K562 (cell line): ENCODE results near the gene CEP41.

Source experiments
- BACH1 ChIP-seq: fragments of 200-800 bp; sonication (Bioruptor generic); IDR thresholded peaks from 2 replicates; pipeline ENCODE4 v1.6.1; 2016; ENCODE audit warnings: missing genetic modification characterization, missing compliant biosample characterization
- DDX20 ChIP-seq: fragments of 450-650 bp; IDR thresholded peaks from 2 replicates; pipeline ENCODE4 v1.6.1; 2016; ENCODE audit warnings: missing genetic modification characterization, low read depth, mild to moderate bottlenecking, missing compliant biosample characterization, moderate library complexity
- FOXA1 ChIP-seq: fragments of 450-650 bp; IDR thresholded peaks from 2 replicates; pipeline ENCODE4 v1.6.1; 2016; ENCODE audit warnings: mild to moderate bottlenecking, borderline replicate concordance
- ILK ChIP-seq: fragments of 450-650 bp; IDR thresholded peaks from 2 replicates; pipeline ENCODE4 v1.6.1; 2016; ENCODE audit warnings: missing genetic modification characterization, low read depth, mild to moderate bottlenecking, missing compliant biosample characterization, moderate library complexity, borderline replicate concordance
- SRSF1 ChIP-seq: fragments of 200-400 bp; formaldehyde crosslinking; IDR thresholded peaks from 2 replicates; pipeline ENCODE4 v1.6.1; 2017; ENCODE audit warnings: mild to moderate bottlenecking, low read depth, low read length, moderate library complexity
- ZZZ3 ChIP-seq: fragments of 450-650 bp; IDR thresholded peaks from 2 replicates; pipeline ENCODE4 v1.6.1; 2016; ENCODE audit warnings: antibody characterized with exemption, mild to moderate bottlenecking, moderate library complexity
- TF ChIP-seq, protein P1 (sequence below): sonication (generic); formaldehyde crosslinking; IDR thresholded peaks from 2 replicates; pipeline ENCODE4 v1.8.0; 2022; ENCODE audit warnings: mild to moderate bottlenecking, low read depth, missing genetic modification reagents
- TF ChIP-seq, protein P2 (sequence below), 2 experiments: fragments of 450-650 bp; IDR thresholded peaks; 2 replicates each; pipeline ENCODE4 v1.6.1; 2016; ENCODE audit warnings: mild to moderate bottlenecking in 2 of 2, borderline replicate concordance in 1 of 2, low read depth in 1 of 2, moderate library complexity in 1 of 2
- TF ChIP-seq, protein P3 (sequence below), 3 experiments: fragments of 200-800 bp in 1 of 3; fragments of 250-450 bp in 1 of 3; fragments of 450-650 bp in 1 of 3; sonication (Bioruptor Pico) in 1 of 3; sonication (Bioruptor generic) in 1 of 3; formaldehyde crosslinking in 1 of 3; IDR thresholded peaks; 2 replicates each; pipeline versions ENCODE4 v1.6.1 to v1.8.0; 2016 to 2022; ENCODE audit warnings: mild to moderate bottlenecking in 2 of 3, missing genetic modification characterization in 2 of 3, missing compliant biosample characterization in 1 of 3, moderate library complexity in 1 of 3
- TF ChIP-seq, protein P4 (sequence below), 3 experiments: IDR thresholded peaks in 2 of 3; conservative IDR thresholded peaks in 1 of 3; 2 replicates each; pipeline ENCODE4 v1.5.1; 2011 to 2012; ENCODE audit warnings: low read length in 3 of 3, mild to moderate bottlenecking in 3 of 3, control low read depth in 2 of 3, improper control_type of control experiment in 1 of 3, inconsistent platforms in 1 of 3, low read depth in 1 of 3, mixed read lengths in 1 of 3, moderate library complexity in 1 of 3; ENCODE audit not compliant: insufficient read depth in 2 of 3

DNA sequence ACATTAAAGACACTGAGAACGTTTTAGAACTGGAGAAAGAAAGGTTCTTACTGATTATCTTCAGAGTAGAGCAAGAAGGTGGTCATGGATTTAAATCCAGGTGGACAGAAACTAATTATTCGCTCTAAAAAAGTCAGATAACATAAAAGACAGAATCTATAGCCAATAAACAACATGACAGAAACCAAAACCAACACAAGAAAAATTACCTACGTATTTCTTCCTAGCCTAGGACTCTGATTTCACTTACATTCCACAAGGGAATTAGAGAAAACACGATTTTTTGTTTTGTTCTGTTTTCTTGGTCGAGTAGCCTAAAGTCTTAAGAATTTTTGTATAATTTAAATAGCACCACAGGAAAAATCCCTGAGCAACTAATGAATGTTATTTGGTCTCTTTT, 45.4 kb downstream of the CEP41 start:
- TF ChIP-seq SRSF1: no peak
- TF ChIP-seq, protein P1, sequence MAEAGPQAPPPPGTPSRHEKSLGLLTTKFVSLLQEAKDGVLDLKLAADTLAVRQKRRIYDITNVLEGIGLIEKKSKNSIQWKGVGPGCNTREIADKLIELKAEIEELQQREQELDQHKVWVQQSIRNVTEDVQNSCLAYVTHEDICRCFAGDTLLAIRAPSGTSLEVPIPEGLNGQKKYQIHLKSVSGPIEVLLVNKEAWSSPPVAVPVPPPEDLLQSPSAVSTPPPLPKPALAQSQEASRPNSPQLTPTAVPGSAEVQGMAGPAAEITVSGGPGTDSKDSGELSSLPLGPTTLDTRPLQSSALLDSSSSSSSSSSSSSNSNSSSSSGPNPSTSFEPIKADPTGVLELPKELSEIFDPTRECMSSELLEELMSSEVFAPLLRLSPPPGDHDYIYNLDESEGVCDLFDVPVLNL: no peak
- TF ChIP-seq, protein P2, sequence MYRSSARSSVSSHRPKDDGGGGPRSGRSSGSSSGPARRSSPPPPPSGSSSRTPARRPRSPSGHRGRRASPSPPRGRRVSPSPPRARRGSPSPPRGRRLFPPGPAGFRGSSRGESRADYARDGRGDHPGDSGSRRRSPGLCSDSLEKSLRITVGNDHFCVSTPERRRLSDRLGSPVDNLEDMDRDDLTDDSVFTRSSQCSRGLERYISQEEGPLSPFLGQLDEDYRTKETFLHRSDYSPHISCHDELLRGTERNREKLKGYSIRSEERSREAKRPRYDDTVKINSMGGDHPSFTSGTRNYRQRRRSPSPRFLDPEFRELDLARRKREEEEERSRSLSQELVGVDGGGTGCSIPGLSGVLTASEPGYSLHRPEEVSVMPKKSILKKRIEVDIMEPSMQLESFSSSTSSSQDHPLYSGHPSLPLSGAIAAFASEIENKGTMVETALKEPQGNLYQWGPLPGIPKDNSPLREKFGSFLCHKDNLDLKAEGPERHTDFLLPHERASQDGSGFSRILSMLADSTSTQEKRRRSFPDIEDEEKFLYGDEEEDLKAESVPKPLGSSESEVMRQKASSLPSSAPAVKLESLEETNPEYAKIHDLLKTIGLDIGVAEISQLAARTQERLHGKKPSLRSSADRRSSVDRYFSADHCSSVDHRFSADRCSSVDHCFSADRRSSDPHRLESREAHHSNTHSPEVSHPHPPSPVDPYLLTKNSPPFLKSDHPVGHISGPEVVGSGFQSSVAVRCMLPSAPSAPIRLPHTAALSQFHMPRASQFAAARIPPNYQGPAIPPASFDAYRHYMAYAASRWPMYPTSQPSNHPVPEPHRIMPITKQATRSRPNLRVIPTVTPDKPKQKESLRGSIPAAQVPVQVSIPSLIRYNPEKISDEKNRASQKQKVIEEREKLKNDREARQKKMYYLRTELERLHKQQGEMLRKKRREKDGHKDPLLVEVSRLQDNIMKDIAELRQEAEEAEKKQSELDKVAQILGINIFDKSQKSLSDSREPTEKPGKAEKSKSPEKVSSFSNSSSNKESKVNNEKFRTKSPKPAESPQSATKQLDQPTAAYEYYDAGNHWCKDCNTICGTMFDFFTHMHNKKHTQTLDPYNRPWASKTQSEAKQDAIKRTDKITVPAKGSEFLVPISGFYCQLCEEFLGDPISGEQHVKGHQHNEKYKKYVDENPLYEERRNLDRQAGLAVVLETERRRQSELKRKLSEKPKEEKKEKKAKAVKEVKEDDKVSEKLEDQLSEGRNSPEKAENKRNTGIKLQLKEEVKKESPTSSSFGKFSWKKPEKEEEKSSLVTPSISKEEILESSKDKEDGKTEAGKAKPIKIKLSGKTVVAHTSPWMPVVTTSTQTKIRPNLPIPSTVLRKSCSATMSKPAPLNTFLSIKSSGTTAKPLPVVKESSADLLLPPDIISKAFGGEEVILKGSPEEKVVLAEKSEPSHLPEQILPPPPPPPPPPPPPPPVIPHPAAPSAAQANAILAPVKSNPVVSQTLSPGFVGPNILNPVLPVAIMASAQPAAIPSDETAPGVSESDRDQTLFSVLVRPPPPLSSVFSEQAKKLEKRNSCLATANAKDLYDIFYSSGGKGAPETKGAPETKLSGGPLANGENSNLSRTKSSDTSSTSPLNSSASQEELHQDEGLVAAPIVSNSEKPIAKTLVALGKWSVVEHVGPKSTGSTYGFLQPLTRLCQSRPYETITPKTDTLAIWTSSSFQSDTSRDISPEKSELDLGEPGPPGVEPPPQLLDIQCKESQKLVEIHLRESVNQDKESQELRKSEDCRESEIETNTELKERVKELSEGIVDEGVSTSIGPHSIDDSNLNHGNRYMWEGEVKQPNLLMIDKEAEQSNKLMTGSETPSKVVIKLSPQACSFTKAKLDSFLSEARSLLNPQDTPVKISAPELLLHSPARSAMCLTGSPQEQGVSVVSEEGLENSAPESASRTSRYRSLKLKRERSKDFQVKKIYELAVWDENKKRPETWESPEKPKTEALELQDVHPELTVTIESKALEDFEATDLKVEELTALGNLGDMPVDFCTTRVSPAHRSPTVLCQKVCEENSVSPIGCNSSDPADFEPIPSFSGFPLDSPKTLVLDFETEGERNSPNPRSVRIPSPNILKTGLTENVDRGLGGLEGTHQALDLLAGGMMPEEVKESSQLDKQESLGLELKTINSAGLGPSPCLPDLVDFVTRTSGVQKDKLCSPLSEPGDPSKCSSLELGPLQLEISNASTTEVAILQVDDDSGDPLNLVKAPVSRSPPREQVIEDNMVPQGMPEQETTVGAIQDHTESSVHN (IDR thresholded peaks at IDR 0.05; ENCODE audit: borderline replicate concordance in 1 of 2, low read depth in 1 of 2): no peak
- TF ChIP-seq, protein P3, sequence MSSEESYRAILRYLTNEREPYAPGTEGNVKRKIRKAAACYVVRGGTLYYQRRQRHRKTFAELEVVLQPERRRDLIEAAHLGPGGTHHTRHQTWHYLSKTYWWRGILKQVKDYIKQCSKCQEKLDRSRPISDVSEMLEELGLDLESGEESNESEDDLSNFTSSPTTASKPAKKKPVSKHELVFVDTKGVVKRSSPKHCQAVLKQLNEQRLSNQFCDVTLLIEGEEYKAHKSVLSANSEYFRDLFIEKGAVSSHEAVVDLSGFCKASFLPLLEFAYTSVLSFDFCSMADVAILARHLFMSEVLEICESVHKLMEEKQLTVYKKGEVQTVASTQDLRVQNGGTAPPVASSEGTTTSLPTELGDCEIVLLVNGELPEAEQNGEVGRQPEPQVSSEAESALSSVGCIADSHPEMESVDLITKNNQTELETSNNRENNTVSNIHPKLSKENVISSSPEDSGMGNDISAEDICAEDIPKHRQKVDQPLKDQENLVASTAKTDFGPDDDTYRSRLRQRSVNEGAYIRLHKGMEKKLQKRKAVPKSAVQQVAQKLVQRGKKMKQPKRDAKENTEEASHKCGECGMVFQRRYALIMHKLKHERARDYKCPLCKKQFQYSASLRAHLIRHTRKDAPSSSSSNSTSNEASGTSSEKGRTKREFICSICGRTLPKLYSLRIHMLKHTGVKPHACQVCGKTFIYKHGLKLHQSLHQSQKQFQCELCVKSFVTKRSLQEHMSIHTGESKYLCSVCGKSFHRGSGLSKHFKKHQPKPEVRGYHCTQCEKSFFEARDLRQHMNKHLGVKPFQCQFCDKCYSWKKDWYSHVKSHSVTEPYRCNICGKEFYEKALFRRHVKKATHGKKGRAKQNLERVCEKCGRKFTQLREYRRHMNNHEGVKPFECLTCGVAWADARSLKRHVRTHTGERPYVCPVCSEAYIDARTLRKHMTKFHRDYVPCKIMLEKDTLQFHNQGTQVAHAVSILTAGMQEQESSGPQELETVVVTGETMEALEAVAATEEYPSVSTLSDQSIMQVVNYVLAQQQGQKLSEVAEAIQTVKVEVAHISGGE (CRISPR knock-in tag; IDR thresholded peaks at IDR 0.05): no peak
- no peak for TF ChIP-seq BACH1 (tag)
- TF ChIP-seq DDX20 (tag): no peak
- TF ChIP-seq FOXA1: no peak
- no peak for TF ChIP-seq ZZZ3
- TF ChIP-seq, protein P4, sequence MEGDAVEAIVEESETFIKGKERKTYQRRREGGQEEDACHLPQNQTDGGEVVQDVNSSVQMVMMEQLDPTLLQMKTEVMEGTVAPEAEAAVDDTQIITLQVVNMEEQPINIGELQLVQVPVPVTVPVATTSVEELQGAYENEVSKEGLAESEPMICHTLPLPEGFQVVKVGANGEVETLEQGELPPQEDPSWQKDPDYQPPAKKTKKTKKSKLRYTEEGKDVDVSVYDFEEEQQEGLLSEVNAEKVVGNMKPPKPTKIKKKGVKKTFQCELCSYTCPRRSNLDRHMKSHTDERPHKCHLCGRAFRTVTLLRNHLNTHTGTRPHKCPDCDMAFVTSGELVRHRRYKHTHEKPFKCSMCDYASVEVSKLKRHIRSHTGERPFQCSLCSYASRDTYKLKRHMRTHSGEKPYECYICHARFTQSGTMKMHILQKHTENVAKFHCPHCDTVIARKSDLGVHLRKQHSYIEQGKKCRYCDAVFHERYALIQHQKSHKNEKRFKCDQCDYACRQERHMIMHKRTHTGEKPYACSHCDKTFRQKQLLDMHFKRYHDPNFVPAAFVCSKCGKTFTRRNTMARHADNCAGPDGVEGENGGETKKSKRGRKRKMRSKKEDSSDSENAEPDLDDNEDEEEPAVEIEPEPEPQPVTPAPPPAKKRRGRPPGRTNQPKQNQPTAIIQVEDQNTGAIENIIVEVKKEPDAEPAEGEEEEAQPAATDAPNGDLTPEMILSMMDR (IDR thresholded peaks at IDR 0.05 in 2 of 3, conservative IDR thresholded peaks at IDR 0.05 in 1 of 3; ENCODE audit: insufficient read depth in 2 of 3, low read depth in 1 of 3, low read length in 3 of 3): no peak
- TF ChIP-seq ILK (tag): no peak
